T-helper 1 cell treated with Interleukin-12 subunit alpha and Interleukin-12 subunit beta and Interleukin-4 antibody, amounts not matched to agents 30 μg/mL and 1 μg/mL, for 36 hours (primary cell): Measurements from ENCODE around the gene TRUB2.

Experiments
- H3K27ac Mint-ChIP-seq: one replicate; pipeline ENCODE4 v1.8.0; 2021; ENCODE audit warnings: mild to moderate bottlenecking, mixed read lengths
- H3K27me3 Mint-ChIP-seq: one replicate; pipeline ENCODE4 v1.8.0; 2021; ENCODE audit warnings: low read depth, mixed read lengths
- H3K36me3 Mint-ChIP-seq: one replicate; pipeline ENCODE4 v1.8.0; 2021; ENCODE audit warnings: low read depth, mixed read lengths
- H3K4me1 Mint-ChIP-seq: one replicate; pipeline ENCODE4 v1.8.0; 2021; ENCODE audit warnings: low read depth, mixed read lengths
- H3K4me3 Mint-ChIP-seq: one replicate; pipeline ENCODE4 v1.8.0; 2021; ENCODE audit warnings: mild to moderate bottlenecking, moderate library complexity, mixed read lengths
- H3K9me3 Mint-ChIP-seq: one replicate; pipeline ENCODE4 v1.8.0; 2021; ENCODE audit warnings: mixed read lengths

Gene TRUB2

DNA sequence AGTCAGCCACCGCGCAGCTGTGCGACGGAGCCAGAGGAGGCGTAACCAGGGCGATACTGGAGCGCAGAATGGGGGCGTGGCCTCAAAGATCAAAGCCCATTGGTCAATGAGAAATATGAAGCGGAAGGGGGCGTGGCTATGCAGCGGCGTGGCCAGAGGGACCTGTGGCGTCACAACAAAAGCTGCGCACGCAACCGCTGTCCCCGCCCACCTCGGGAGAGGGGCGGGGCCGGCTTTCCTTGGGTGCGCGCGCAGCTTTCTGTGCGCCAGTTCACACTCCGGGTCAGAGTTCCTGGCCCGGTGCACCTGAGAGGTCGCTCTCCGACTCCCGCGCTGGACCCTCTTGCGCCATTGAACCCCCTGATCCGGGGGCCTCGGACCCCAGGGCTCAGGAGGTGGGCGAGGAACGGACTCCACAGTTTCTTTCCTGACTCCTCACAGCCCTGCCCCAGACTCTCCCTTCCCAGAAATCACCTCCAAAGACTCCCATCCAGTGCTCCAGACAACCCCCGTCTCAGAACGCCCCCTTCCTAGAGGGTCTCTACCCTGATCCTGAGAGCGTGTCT lies 46.2 kb downstream of the TRUB2 start, which contains the start of gene SWI5:
SWI5 (plus strand) TSS at position 269 of the 566 bp plus-strand sequence.
- H3K27ac Mint-ChIP-seq: peak within 1 kb of the TSS; percentile 96
- H3K4me3 Mint-ChIP-seq: peak within 1 kb of the TSS; percentile 92
- no peaks in the 10 kb centered on the region for H3K27me3 Mint-ChIP-seq
- H3K36me3 Mint-ChIP-seq: peaks cover 14% of the 10 kb centered on the region
- no peaks in the 10 kb centered on the region for H3K9me3 Mint-ChIP-seq
- H3K4me1 Mint-ChIP-seq: peaks cover 41% of the 10 kb centered on the region

GRCh38 chr9:128275198-128276007 lies 46.8 kb downstream of the TRUB2 start, which contains the start of gene GOLGA2:
Gene GOLGA2, minus strand, starts transcription at chr9:128276007. Its CDS starts 31 bp downstream, at chr9:128275976.
- H3K4me3 Mint-ChIP-seq: peak within 1 kb of the TSS; percentile 92
- no peaks in the 10 kb centered on the region for H3K27me3 Mint-ChIP-seq
- no peaks in the 10 kb centered on the region for H3K9me3 Mint-ChIP-seq
- H3K27ac Mint-ChIP-seq: peak within 1 kb of the TSS; percentile 96
- H3K4me1 Mint-ChIP-seq: peaks cover 41% of the 10 kb centered on the region
- peaks cover 14% of the 10 kb centered on the region for H3K36me3 Mint-ChIP-seq

DNA sequence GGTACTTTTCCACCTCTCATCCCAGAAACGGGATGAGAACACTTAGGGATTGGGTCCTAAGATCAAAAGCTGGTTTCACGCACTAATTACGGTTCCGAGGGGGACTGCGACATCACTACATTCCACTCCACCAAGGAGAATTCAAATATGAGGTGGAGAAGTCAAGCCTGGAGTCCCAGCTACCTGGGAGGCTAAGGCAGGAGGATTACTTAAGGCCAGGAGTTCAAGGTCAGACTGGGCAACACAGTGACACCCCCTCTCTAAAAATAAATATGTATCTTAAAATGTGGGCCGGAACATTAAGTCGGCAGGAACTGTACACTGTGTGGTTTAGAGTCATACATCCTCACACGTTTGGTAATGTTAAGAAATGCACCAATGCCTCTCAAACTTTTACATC lies 48.0 kb downstream of the TRUB2 start:
- H3K9me3 Mint-ChIP-seq: no peaks in the 10 kb centered on the region
- peak overlapping the region; percentile 92 for H3K4me3 Mint-ChIP-seq
- no peaks in the 10 kb centered on the region for H3K27me3 Mint-ChIP-seq
- peak overlapping the region; percentile 0 for H3K27ac Mint-ChIP-seq
- peaks cover 14% of the 10 kb centered on the region for H3K36me3 Mint-ChIP-seq
- H3K4me1 Mint-ChIP-seq: peaks cover 37% of the 10 kb centered on the region

- H3K36me3 Mint-ChIP-seq: peaks cover 14% of the 10 kb centered on the region
- no peak overlapping the region for H3K27ac Mint-ChIP-seq
- H3K27me3 Mint-ChIP-seq: no peaks in the 10 kb centered on the region
- H3K9me3 Mint-ChIP-seq: no peaks in the 10 kb centered on the region
- peaks cover 27% of the 10 kb centered on the region for H3K4me1 Mint-ChIP-seq
- no peak overlapping the region for H3K4me3 Mint-ChIP-seq
Measured at GRCh38 chr9:128271512-128271911, 50.7 kb downstream of the TRUB2 start.

DNA sequence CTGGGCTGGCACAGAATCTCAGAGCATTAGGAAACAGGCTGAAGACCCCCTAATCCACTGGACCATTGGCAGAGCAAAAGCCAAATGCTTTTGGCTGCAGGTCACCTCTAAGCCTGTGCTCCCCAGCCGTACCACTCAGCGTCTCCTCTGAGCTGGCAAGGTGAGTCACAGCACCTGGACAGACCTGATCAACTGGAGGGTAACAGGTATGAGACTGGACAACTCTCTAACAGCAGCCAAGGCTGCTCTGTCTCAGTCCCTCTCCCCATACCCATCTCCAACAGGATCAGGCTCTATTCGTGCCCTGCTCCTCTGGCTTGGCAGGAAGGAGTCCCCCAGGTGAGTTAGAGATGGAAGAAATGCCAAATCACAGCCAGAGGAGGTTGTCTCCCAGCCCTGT lies 51.1 kb downstream of the TRUB2 start:
- no peak overlapping the region for H3K4me3 Mint-ChIP-seq
- peaks cover 23% of the 10 kb centered on the region for H3K4me1 Mint-ChIP-seq
- no peaks in the 10 kb centered on the region for H3K27me3 Mint-ChIP-seq
- H3K9me3 Mint-ChIP-seq: no peaks in the 10 kb centered on the region
- H3K36me3 Mint-ChIP-seq: peaks cover 11% of the 10 kb centered on the region
- H3K27ac Mint-ChIP-seq: no peak overlapping the region

- no peaks in the 10 kb centered on the region for H3K27me3 Mint-ChIP-seq
- no peak overlapping the region for H3K4me3 Mint-ChIP-seq
- H3K27ac Mint-ChIP-seq: no peak overlapping the region
- H3K9me3 Mint-ChIP-seq: no peaks in the 10 kb centered on the region
- peaks cover 9% of the 10 kb centered on the region for H3K36me3 Mint-ChIP-seq
- H3K4me1 Mint-ChIP-seq: no peaks in the 10 kb centered on the region
Measured at GRCh38 chr9:128266868-128267590, 55.2 kb downstream of the TRUB2 start.

DNA sequence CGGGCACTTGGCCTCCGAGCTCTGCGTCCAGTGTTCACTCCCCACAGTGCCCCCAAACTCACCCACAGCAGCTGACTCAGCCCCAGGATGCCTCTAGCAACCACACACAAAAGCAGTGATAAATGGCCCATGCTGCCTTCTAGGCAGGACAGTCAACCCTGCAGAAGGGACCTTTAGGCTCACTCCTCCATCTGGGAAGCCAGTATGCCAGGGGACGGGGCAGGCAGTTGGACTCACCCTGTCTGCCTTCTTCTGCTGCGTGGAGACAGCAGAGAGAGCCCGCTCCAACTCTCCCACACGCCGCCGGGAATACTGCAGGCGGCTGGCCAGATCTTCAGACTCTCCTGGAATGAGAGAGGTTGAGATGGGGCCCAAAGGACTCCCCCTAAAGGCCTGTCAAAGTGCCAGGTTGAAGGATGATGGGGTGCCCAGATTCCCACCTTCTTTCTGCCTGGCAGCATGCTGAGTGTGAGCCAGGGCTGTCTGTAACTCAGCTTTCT lies 56.8 kb downstream of the TRUB2 start:
- peaks cover 16% of the 10 kb centered on the region for H3K36me3 Mint-ChIP-seq
- no peak overlapping the region for H3K27ac Mint-ChIP-seq
- no peaks in the 10 kb centered on the region for H3K27me3 Mint-ChIP-seq
- H3K4me1 Mint-ChIP-seq: no peaks in the 10 kb centered on the region
- no peaks in the 10 kb centered on the region for H3K9me3 Mint-ChIP-seq
- no peak overlapping the region for H3K4me3 Mint-ChIP-seq

GRCh38 chr9:128262687-128263086 lies 59.6 kb downstream of the TRUB2 start:
- H3K4me1 Mint-ChIP-seq: no peaks in the 10 kb centered on the region
- no peaks in the 10 kb centered on the region for H3K9me3 Mint-ChIP-seq
- peaks cover 21% of the 10 kb centered on the region for H3K36me3 Mint-ChIP-seq
- H3K27me3 Mint-ChIP-seq: no peaks in the 10 kb centered on the region
- H3K27ac Mint-ChIP-seq: no peak overlapping the region
- no peak overlapping the region for H3K4me3 Mint-ChIP-seq

GRCh38 chr9:128260340-128260739 lies 61.9 kb downstream of the TRUB2 start:
- H3K4me3 Mint-ChIP-seq: no peak overlapping the region
- no peaks in the 10 kb centered on the region for H3K4me1 Mint-ChIP-seq
- peaks cover 24% of the 10 kb centered on the region for H3K36me3 Mint-ChIP-seq
- no peaks in the 10 kb centered on the region for H3K27me3 Mint-ChIP-seq
- no peaks in the 10 kb centered on the region for H3K9me3 Mint-ChIP-seq
- H3K27ac Mint-ChIP-seq: no peak overlapping the region

DNA sequence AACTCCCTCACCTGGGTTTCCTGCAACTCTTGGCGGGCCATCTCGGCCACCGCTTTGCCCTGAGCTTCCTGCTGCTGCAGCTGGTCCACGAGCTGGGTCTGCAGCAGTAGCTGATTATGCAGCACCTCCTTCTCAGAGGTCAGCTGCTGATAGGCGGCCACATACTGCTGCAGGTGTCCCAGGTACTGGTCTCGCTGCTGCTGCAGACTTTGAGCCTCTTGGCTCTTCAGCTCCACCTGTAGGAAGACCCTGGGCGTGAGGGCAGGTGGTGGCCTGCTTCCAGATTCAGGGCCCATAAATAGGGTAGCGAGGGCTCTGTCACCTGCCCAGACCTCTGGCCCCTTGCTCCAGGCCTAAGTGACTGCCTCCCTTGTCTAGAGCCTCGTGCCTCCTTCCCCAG lies 63.1 kb downstream of the TRUB2 start:
- peaks cover 24% of the 10 kb centered on the region for H3K36me3 Mint-ChIP-seq
- no peaks in the 10 kb centered on the region for H3K9me3 Mint-ChIP-seq
- no peak overlapping the region for H3K27ac Mint-ChIP-seq
- no peaks in the 10 kb centered on the region for H3K4me1 Mint-ChIP-seq
- H3K27me3 Mint-ChIP-seq: no peaks in the 10 kb centered on the region
- no peak overlapping the region for H3K4me3 Mint-ChIP-seq

GRCh38 chr9:128258326-128258725 lies 63.9 kb downstream of the TRUB2 start:
- Mint-ChIP-seq H3K27ac (no peak overlapping the region), H3K9me3 (no peaks in the 10 kb centered on the region), H3K27me3 (no peaks in the 10 kb centered on the region), H3K4me3 (no peak overlapping the region), H3K36me3 (peaks cover 24% of the 10 kb centered on the region), H3K4me1 (no peaks in the 10 kb centered on the region)

DNA sequence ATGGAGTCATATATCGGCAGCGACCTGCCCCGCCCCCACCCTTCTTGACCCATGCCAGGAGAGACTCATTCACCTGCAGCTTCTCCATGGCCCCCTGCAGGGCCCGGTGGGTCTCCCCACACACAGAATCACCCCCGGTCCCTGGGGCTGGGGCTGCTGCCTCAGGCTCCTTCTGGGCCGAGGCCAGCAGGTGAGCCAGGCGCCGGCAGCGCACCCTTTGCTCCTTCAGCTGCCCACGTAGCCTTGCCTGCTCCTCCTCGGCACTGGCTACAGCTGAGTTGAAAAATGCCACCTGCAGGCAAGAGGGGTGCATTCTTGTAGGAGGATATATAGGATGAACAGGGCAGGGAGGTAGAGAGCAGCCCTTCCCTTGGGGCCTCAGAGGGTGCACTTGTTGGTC lies 64.3 kb downstream of the TRUB2 start:
- no peaks in the 10 kb centered on the region for H3K4me1 Mint-ChIP-seq
- H3K36me3 Mint-ChIP-seq: peaks cover 24% of the 10 kb centered on the region
- no peaks in the 10 kb centered on the region for H3K27me3 Mint-ChIP-seq
- no peak overlapping the region for H3K27ac Mint-ChIP-seq
- H3K9me3 Mint-ChIP-seq: no peaks in the 10 kb centered on the region
- no peak overlapping the region for H3K4me3 Mint-ChIP-seq

DNA sequence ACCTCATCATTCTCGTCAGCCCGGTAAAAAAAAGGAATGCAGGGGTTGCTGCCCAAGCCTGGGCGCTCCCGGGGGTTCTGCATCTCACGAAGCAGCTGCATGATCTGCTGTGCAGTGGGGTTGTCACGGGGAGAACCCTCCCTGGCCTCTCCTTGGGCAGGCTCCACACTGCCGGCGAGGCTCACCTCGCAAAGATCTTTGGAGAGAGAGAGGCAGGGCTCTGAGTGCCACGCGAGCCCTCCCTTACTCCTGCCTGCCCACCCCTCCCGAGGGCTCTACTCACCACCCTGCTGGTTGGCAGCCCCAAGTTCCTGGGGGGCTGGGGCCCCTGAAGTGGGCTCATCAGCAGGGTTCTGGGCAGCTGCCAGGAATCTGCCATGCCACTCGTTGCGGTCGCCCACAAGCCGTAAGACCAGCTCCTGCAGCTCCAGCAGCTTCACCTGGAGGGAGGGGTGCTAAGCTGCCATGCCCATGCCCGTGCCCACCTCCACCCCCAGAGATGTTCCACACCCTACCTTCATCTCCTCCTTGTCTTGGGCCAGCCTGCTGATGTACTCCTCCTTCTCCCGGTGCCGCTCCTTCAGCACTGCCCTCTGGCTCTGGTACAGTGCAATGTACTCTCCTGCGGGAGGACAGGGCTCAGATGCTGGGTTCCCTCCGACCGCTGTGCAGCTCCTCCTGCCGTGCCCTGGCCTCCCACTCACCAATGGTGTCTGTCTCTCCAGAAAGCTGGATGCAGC lies 65.0 kb downstream of the TRUB2 start:
- no peak overlapping the region for H3K27ac Mint-ChIP-seq

More for the DNA sequence above, 65.0 kb downstream of the TRUB2 start:
- Mint-ChIP-seq H3K36me3 (peaks cover 20% of the 10 kb centered on the region), H3K4me3 (no peak overlapping the region), H3K9me3 (no peaks in the 10 kb centered on the region), H3K27me3 (peaks cover 3% of the 10 kb centered on the region), H3K4me1 (no peaks in the 10 kb centered on the region)
